Neural cell (in vitro differentiated cells): ENCODE data around the gene HMOX2.

Experiments
- EP300 ChIP-seq: fragments of 450-650 bp; conservative IDR thresholded peaks from 2 replicates; pipeline ENCODE4 v1.6.1; 2014; ENCODE audit warnings: antibody characterized with exemption, mild to moderate bottlenecking, moderate library complexity; ENCODE audit not compliant: poor library complexity, severe bottlenecking
- POLR2AphosphoS5 ChIP-seq: IDR thresholded peaks from 2 replicates; pipeline ENCODE4 v1.6.1; 2012
- SMC3 ChIP-seq: fragments of 450-650 bp; conservative IDR thresholded peaks from 2 replicates; pipeline ENCODE4 v1.6.1; 2014; ENCODE audit warnings: antibody characterized with exemption, mild to moderate bottlenecking, moderate library complexity; ENCODE audit not compliant: poor library complexity
- TF ChIP-seq, protein P1 (sequence below): fragments of 450-650 bp; IDR thresholded peaks from 2 replicates; pipeline ENCODE4 v1.5.1; 2014; ENCODE audit warnings: antibody characterized with exemption, mild to moderate bottlenecking, moderate library complexity; ENCODE audit not compliant: poor library complexity, severe bottlenecking

DNA sequence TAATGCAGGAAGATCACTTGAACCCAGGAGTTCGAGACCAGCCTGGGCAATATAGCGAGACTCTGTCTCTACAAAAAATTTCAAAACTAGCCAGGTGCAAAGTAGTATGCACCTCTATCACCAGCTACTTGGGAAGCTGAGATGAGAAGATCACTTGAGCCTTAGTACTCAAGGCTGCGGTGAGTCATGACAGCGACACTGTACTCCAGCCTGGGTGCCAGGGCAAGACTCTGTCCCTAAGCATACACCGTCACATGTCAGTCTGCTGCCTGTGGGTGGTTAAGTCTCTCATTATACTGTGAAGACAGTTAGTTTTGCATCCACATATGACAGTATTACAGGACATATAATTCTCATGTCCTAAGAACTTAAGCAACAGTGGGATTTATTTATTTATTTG, 23.5 kb upstream of the HMOX2 start:
- TF ChIP-seq, protein P1, sequence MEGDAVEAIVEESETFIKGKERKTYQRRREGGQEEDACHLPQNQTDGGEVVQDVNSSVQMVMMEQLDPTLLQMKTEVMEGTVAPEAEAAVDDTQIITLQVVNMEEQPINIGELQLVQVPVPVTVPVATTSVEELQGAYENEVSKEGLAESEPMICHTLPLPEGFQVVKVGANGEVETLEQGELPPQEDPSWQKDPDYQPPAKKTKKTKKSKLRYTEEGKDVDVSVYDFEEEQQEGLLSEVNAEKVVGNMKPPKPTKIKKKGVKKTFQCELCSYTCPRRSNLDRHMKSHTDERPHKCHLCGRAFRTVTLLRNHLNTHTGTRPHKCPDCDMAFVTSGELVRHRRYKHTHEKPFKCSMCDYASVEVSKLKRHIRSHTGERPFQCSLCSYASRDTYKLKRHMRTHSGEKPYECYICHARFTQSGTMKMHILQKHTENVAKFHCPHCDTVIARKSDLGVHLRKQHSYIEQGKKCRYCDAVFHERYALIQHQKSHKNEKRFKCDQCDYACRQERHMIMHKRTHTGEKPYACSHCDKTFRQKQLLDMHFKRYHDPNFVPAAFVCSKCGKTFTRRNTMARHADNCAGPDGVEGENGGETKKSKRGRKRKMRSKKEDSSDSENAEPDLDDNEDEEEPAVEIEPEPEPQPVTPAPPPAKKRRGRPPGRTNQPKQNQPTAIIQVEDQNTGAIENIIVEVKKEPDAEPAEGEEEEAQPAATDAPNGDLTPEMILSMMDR = no peak
- no peak for TF ChIP-seq SMC3
- TF ChIP-seq EP300 = no peak
- TF ChIP-seq POLR2AphosphoS5 = no peak
